K562 (cell line): ENCODE results near the gene CDC5L. TPM values are rescaled to one million over a fixed set of nuclear protein-coding genes. Genes with fewer than 3 reads are reported as not detected.

Experiments used
- ATAC-seq: fragments of 200-7000 bp; cut with Tn5 transposase; 3 replicates; pipeline ENCODE4 v1.9.1; 2020; ENCODE audit warnings: moderate library complexity
- BruUV-seq: library from RNA; stranded (reverse); fragments of 400-500 nt; replicated peaks from 2 replicates; lab custom pipeline; 2021; lab: Mats Ljungman, UMichigan
- CTCF ChIA-PET: fragments of 300-600 bp; formaldehyde crosslinking; extraction: SDS; loops from one replicate; lab custom pipeline; 2021; ENCODE audit warnings: low intra/inter-chr PET ratio; lab: Yijun Ruan, JAX
- POLR2A ChIA-PET: fragments of 300-600, 350-650 bp; sonication (Branson Sonifier 250); formaldehyde crosslinking; extraction: SDS; loops from one replicate; lab custom pipeline; 2021; ENCODE audit warnings: antibody characterized with exemption, inconsistent platforms; lab: Yijun Ruan, JAX
- DNase-seq, 4 experiments: peaks; one replicate each; pipeline versions ENCODE4 v3.0.0 to v3.0.0-alpha.2; 2011 to 2018; ENCODE audit warnings: low spot score in 3 of 4, mixed read lengths in 3 of 4; ENCODE audit errors: extremely low read depth in 1 of 4
- FAIRE-seq: peaks from 2 replicates; lab custom pipeline; 2011; peaks lifted over from hg19 to GRCh38; lab: Jason Lieb, UNC
- H2AFZ ChIP-seq: 2 replicates; pipeline ENCODE4 v1.6.0; 2011; ENCODE audit warnings: low read depth, low read length, control low read depth, inconsistent platforms
- H3K27ac ChIP-seq: fragments of 200-600 bp; 3 replicates; pipeline ENCODE4 v1.8.0; 2011; ENCODE audit warnings: low read depth, mild to moderate bottlenecking, control low read depth, inconsistent platforms, low read length, moderate library complexity, mixed read lengths; ENCODE audit errors: extremely low read depth
- H3K27me3 ChIP-seq, 2 experiments: fragments of 300-600 bp in 1 of 2; 2 replicates in 1 of 2; 3 replicates in 1 of 2; pipeline versions ENCODE4 v1.6.0 to v1.8.0; 2011; ENCODE audit warnings: inconsistent platforms in 2 of 2, low read length in 2 of 2, mild to moderate bottlenecking in 1 of 2, mixed read lengths in 1 of 2, moderate library complexity in 1 of 2; ENCODE audit not compliant: control insufficient read depth in 2 of 2, insufficient read depth in 2 of 2
- H3K36me3 ChIP-seq: fragments of 300-600 bp; 3 replicates; pipeline ENCODE4 v1.8.0; 2011; ENCODE audit warnings: mild to moderate bottlenecking, low read length, inconsistent platforms; ENCODE audit not compliant: control insufficient read depth, insufficient read depth
- H3K4me1 ChIP-seq, 2 experiments: fragments of 200-600 bp in 1 of 2; replicated peaks in 1 of 2; 2 replicates in 1 of 2; 3 replicates in 1 of 2; pipeline versions ENCODE4 v1.5.1 to v1.8.0; 2011; ENCODE audit warnings: inconsistent platforms in 2 of 2, low read length in 2 of 2, mild to moderate bottlenecking in 1 of 2, mixed read lengths in 1 of 2, moderate library complexity in 1 of 2; ENCODE audit not compliant: control insufficient read depth in 2 of 2, insufficient read depth in 2 of 2
- H3K4me2 ChIP-seq: 2 replicates; pipeline ENCODE4 v1.6.1; 2011; ENCODE audit warnings: low read length, control low read depth, inconsistent platforms, mixed read lengths; ENCODE audit not compliant: insufficient read depth
- H3K4me3 ChIP-seq: fragments of 200-600 bp; sonication (generic), shearing (Covaris generic); 2 replicates; pipeline ENCODE4 v1.5.1; 2016; ENCODE audit warnings: control low read depth, inconsistent platforms
- H3K79me2 ChIP-seq: fragments of 200-600 bp; 3 replicates; pipeline ENCODE4 v1.8.0; 2011; ENCODE audit warnings: low read length, inconsistent platforms; ENCODE audit not compliant: control insufficient read depth, insufficient read depth
- H3K9ac ChIP-seq, 2 experiments: 2 replicates each; pipeline versions ENCODE4 v1.6.0 to v1.6.1; 2011; ENCODE audit warnings: low read depth in 2 of 2, low read length in 2 of 2, control low read depth in 1 of 2, inconsistent platforms in 1 of 2, mild to moderate bottlenecking in 1 of 2, mixed read lengths in 1 of 2; ENCODE audit not compliant: insufficient read depth in 1 of 2
- H3K9me1 ChIP-seq: one replicate; pipeline ENCODE4 v1.6.0; 2011; ENCODE audit warnings: inconsistent platforms, mild to moderate bottlenecking, low read length, moderate library complexity; ENCODE audit not compliant: control insufficient read depth, insufficient read depth
- H3K9me3 ChIP-seq: replicated peaks from 2 replicates; pipeline ENCODE4 v1.5.1; 2011; ENCODE audit warnings: low read depth, low read length, inconsistent platforms; ENCODE audit not compliant: control insufficient read depth, insufficient read depth
- H4K20me1 ChIP-seq: replicated peaks from 2 replicates; pipeline ENCODE4 v1.6.1; 2011; ENCODE audit warnings: low read length, inconsistent platforms, mixed read lengths; ENCODE audit not compliant: control insufficient read depth, insufficient read depth
- ARID1B ChIP-seq: fragments of 450-650 bp; IDR thresholded peaks from 2 replicates; pipeline ENCODE4 v1.6.1; 2016; ENCODE audit warnings: antibody characterized with exemption, mild to moderate bottlenecking, inconsistent platforms
- CBFA2T2 ChIP-seq: fragments of 450-650 bp; conservative IDR thresholded peaks from 2 replicates; pipeline ENCODE4 v1.6.1; 2017; ENCODE audit warnings: mild to moderate bottlenecking
- CBFA2T3 ChIP-seq: fragments of 450-650 bp; IDR thresholded peaks from 2 replicates; pipeline ENCODE4 v1.6.1; 2017
- CBX2 ChIP-seq: fragments of 200-600 bp; sonication (generic); IDR thresholded peaks from one replicate; pipeline ENCODE4 v1.6.1; 2012; ENCODE audit warnings: mild to moderate bottlenecking, low read length, inconsistent platforms; ENCODE audit not compliant: insufficient read depth, poor library complexity, severe bottlenecking
- CEBPB ChIP-seq: fragments of 450-650 bp; IDR thresholded peaks from 2 replicates; pipeline ENCODE4 v1.6.1; 2016; ENCODE audit warnings: missing genetic modification characterization, missing compliant biosample characterization
- CEBPG ChIP-seq, 3 experiments: fragments of 200-800 bp in 1 of 3; sonication (Bioruptor generic) in 1 of 3; sonication (generic) in 1 of 3; formaldehyde crosslinking in 1 of 3; IDR thresholded peaks in 2 of 3; conservative IDR thresholded peaks in 1 of 3; 2 replicates each; pipeline versions ENCODE4 v1.6.1 to v1.8.0; 2016 to 2022; ENCODE audit warnings: missing compliant biosample characterization in 2 of 3, missing genetic modification characterization in 2 of 3, mild to moderate bottlenecking in 1 of 3, missing genetic modification reagents in 1 of 3
- DPF2 ChIP-seq: fragments of 450-650 bp; IDR thresholded peaks from 2 replicates; pipeline ENCODE4 v1.6.1; 2016
- FOXM1 ChIP-seq, 2 experiments: fragments of 450-650 bp in 1 of 2; sonication (generic) in 1 of 2; formaldehyde crosslinking in 1 of 2; IDR thresholded peaks; 2 replicates each; pipeline versions ENCODE4 v1.6.1 to v1.9.0; 2017 to 2022; ENCODE audit warnings: low read depth in 2 of 2, mild to moderate bottlenecking in 2 of 2, missing genetic modification reagents in 1 of 2, moderate library complexity in 1 of 2
- GATA2 ChIP-seq: sonication (generic); formaldehyde crosslinking; IDR thresholded peaks from 2 replicates; pipeline ENCODE4 v1.4.0; 2020; ENCODE audit warnings: mild to moderate bottlenecking, missing genetic modification reagents
- KDM1A ChIP-seq, 2 experiments: fragments of 450-650 bp; IDR thresholded peaks; 2 replicates each; pipeline ENCODE4 v1.6.1; 2016; ENCODE audit warnings: mild to moderate bottlenecking in 2 of 2
- LCOR ChIP-seq: sonication (generic); formaldehyde crosslinking; IDR thresholded peaks from 2 replicates; pipeline ENCODE4 v1.8.0; 2022; ENCODE audit warnings: mild to moderate bottlenecking, missing genetic modification reagents
- NBN ChIP-seq: fragments of 450-650 bp; IDR thresholded peaks from 2 replicates; pipeline ENCODE4 v1.6.1; 2016; ENCODE audit warnings: low read depth, mild to moderate bottlenecking
- NRF1 ChIP-seq, 2 experiments: fragments of 450-650 bp; IDR thresholded peaks in 1 of 2; conservative IDR thresholded peaks in 1 of 2; 2 replicates each; pipeline ENCODE4 v1.6.1; 2014; ENCODE audit warnings: mild to moderate bottlenecking in 2 of 2
- RHOXF2B ChIP-seq: fragments of 250-450 bp; sonication (Bioruptor Pico); conservative IDR thresholded peaks from 2 replicates; pipeline ENCODE4 v1.5.1; 2021
- TAL1 ChIP-seq: fragments of 450-650 bp; IDR thresholded peaks from 2 replicates; pipeline ENCODE4 v1.6.1; 2016; ENCODE audit warnings: mild to moderate bottlenecking
- TCF3 ChIP-seq: sonication (generic); formaldehyde crosslinking; IDR thresholded peaks from 2 replicates; pipeline ENCODE4 v1.4.0; 2020; ENCODE audit warnings: mild to moderate bottlenecking, missing genetic modification reagents
- TEAD4 ChIP-seq, 2 experiments: sonication (generic) in 1 of 2; formaldehyde crosslinking in 1 of 2; IDR thresholded peaks; 2 replicates each; pipeline versions ENCODE4 v1.6.1 to v1.8.0; 2012 to 2022; ENCODE audit warnings: borderline replicate concordance in 1 of 2, inconsistent platforms in 1 of 2, low read length in 1 of 2, mild to moderate bottlenecking in 1 of 2, missing genetic modification reagents in 1 of 2
- ZEB2 ChIP-seq: fragments of 450-650 bp; IDR thresholded peaks from 2 replicates; pipeline ENCODE4 v1.6.1; 2016
- ZFP91 ChIP-seq: sonication (generic); formaldehyde crosslinking; IDR thresholded peaks from 2 replicates; pipeline ENCODE4 v1.8.0; 2022; ENCODE audit warnings: mild to moderate bottlenecking, missing genetic modification reagents
- ZZZ3 ChIP-seq: fragments of 450-650 bp; IDR thresholded peaks from 2 replicates; pipeline ENCODE4 v1.6.1; 2016; ENCODE audit warnings: antibody characterized with exemption, mild to moderate bottlenecking, moderate library complexity
- WGBS: fragments of 100-300 bp; shearing (Covaris generic); methylation state at CpG from one replicate; pipeline ENCODE4 v1.1.6; 2016; ENCODE audit warnings: low coverage, mixed read lengths; ENCODE audit not compliant: insufficient coverage; ENCODE audit errors: missing lambda C conversion rate; 5-methylcytosine and 5-hydroxymethylcytosine counted together
- in situ Hi-C: fragments of 300-500 bp; cut with MboI; formaldehyde crosslinking; loops from 4 replicates; pipeline ENCODE4 v1.15.0; 2018; ENCODE audit warnings: inconsistent platforms, mixed read lengths
- intact Hi-C: fragments of 100-400 bp; cut with micrococcal nuclease; formaldehyde crosslinking; loops from 2 replicates; pipeline ENCODE4 v1.14.2; 2022
- polyA plus RNA-seq, 8 experiments: library from polyadenylated mRNA; depleted of rRNA in 4 of 8; stranded (reverse) in 5 of 8; unstranded in 3 of 8; fragments of >200 nt; fragmentation: Nextera tagmentation in 2 of 8; fragmentation: Illumina TruSeq in 1 of 8; extraction: Ambion mirVana in 2 of 8; extraction: Trizol in 1 of 8; gene quantifications; 2 replicates each; pipeline versions ENCODE4 v1.2.1 to v1.2.3, GENCODE V29; 2011 to 2014; ENCODE audit warnings: inconsistent platforms in 1 of 8, missing spikeins in 1 of 8
- total RNA-seq, 7 experiments: library from RNA; depleted of rRNA in 6 of 7; stranded (reverse); fragments of >200 nt in 6 of 7; fragmentation: Illumina TruSeq in 2 of 7; extraction: Trizol in 2 of 7; gene quantifications; 2 replicates each; pipeline versions ENCODE4 v1.2.1 to v1.2.3, GENCODE V29; 2011 to 2021; ENCODE audit warnings: low replicate concordance in 1 of 7

CDC5L gene
- total and polyA plus RNA-seq, 9 of the 15 experiments (the other 6 are each of a cell fraction or from before 2014, with no cell fraction given) = 22.3 to 44.2 (median 30.8) TPM

- POLR2A ChIA-PET = interaction anchor here (0.5 to 1.3 kb wide), 5 partner anchors 10 to 112 kb away, joined by 3 to 5 read pairs (median 4); partner anchors contain the start of gene AARS2
- intact Hi-C loops = loop anchor here (5.0 kb wide), 1 partner anchor 115 kb away; no protein-coding TSS in a partner anchor
- Histone ChIP-seq H3K4me1 (peaks cover 5 to 11% of the 10 kb centered on the region in 2 experiments; a peak in 3 of 5 replicates), H3K27ac (no peak overlapping the region), H2AFZ (no peak overlapping the region), H3K9me1 (no peaks in the 10 kb centered on the region), H3K36me3 (no peaks in the 10 kb centered on the region)
- no TSS peak for BruUV-seq
- ATAC-seq = peak; percentile 51
- TF ChIP-seq CBFA2T2 (0 out of 2 replicates have a peak, but pooled peaks have one; percentile 42), CEBPG (CRISPR knock-in tag; IDR thresholded peaks at IDR 0.05) (no peak), CEBPG (tag; conservative IDR thresholded peaks at IDR 0.05 in 1 of 2, IDR thresholded peaks at IDR 0.05 in 1 of 2) (peak; percentile 9 to 42; a peak in 2 of 4 replicates), LCOR (CRISPR knock-in tag) (no peak), ZFP91 (no peak), NRF1 (conservative IDR thresholded peaks at IDR 0.05 in 1 of 2, IDR thresholded peaks at IDR 0.05 in 1 of 2) (peak; percentile 52; a peak in 3 of 4 replicates), ZEB2 (no peak), TEAD4 (IDR thresholded peaks at IDR 0.05; ENCODE audit: low read length) (peak; percentile 55; the same call in 1 of the 2 replicates), TEAD4 (CRISPR knock-in tag; IDR thresholded peaks at IDR 0.05; ENCODE audit: borderline replicate concordance) (no peak), ARID1B (0 out of 2 replicates have a peak, but pooled peaks have one; percentile 37), ZZZ3 (no peak), FOXM1 (IDR thresholded peaks at IDR 0.05; ENCODE audit: low read depth) (0 out of 2 replicates have a peak, but pooled peaks have one; percentile 33), FOXM1 (CRISPR knock-in tag; IDR thresholded peaks at IDR 0.05; ENCODE audit: low read depth) (no peak), RHOXF2B (no peak), KDM1A (IDR thresholded peaks at IDR 0.05) (0 out of 4 replicates have a peak, but pooled peaks of 1 of the 2 experiments have one; percentile 12), CBX2 (peak; percentile 35), NBN (no peak), CBFA2T3 (peak; percentile 58), CEBPB (peak; percentile 91), TAL1 (peak; percentile 29; the same call in 1 of the 2 replicates), TCF3 (peak; percentile 49), DPF2 (0 out of 2 replicates have a peak, but pooled peaks have one; percentile 17), GATA2 (CRISPR knock-in tag) (0 out of 2 replicates have a peak, but pooled peaks have one; percentile 33)
- TF ChIP-seq, all 486 proteins: peak for 14
- 0% methylated on average over 6 of the region's 6 CpGs for WGBS
- no peaks in the 10 kb centered on the region for H3K9me3 ChIP-seq
- FAIRE-seq (no peak), DNase-seq (peak in 2 of 4 experiments; percentile 44 to 46)
- CTCF ChIA-PET = interaction anchor here (0.6 kb wide), 1 partner anchor 13 kb away, joined by 4 read pairs; no protein-coding TSS in a partner anchor
- no peak overlapping the region for H3K4me3 ChIP-seq
- H3K9ac ChIP-seq = no peak overlapping the region
- in situ Hi-C loops = loop anchor here (5.0 kb wide), 1 partner anchor 75 kb away; the partner anchor contains the start of gene NFKBIE
- H3K4me2 ChIP-seq = no peak overlapping the region
- peaks cover 30 to 46% of the 10 kb centered on the region in 2 experiments; a peak in 4 of 5 replicates for H3K27me3 ChIP-seq
- no peaks in the 10 kb centered on the region for H4K20me1 ChIP-seq
- no peaks in the 10 kb centered on the region for H3K79me2 ChIP-seq
Observed at GRCh38 chr6:44342052-44342451, 45.5 kb upstream of the CDC5L start.
